ENCODE measurements around the gene HERPUD1. TPM values are rescaled to one million over a fixed set of nuclear protein-coding genes. Genes with fewer than 3 reads are reported as not detected.

Gene HERPUD1
- total RNA-seq, 1 donor from 2014 or later, result 251 TPM

GRCh38 chr16:56898847-56899246, 33.1 kb upstream of the HERPUD1 start:
- TF ChIP-seq CTCF (IDR thresholded peaks at IDR 0.05), result no peak
- Mint-ChIP-seq H3K27ac (ENCODE audit: unreplicated experiment) (no peak overlapping the region), H3K4me1 (ENCODE audit: unreplicated experiment) (no peaks in the 10 kb centered on the region), H3K9me3 (ENCODE audit: unreplicated experiment) (no peaks in the 10 kb centered on the region), H3K27me3 (ENCODE audit: unreplicated experiment) (peaks cover 25% of the 10 kb centered on the region), H3K36me3 (ENCODE audit: unreplicated experiment) (peaks cover 2% of the 10 kb centered on the region), H3K4me3 (ENCODE audit: unreplicated experiment) (no peak overlapping the region)
- no peak for DNase-seq (ENCODE audit: extremely low spot score, unreplicated experiment)

DNA sequence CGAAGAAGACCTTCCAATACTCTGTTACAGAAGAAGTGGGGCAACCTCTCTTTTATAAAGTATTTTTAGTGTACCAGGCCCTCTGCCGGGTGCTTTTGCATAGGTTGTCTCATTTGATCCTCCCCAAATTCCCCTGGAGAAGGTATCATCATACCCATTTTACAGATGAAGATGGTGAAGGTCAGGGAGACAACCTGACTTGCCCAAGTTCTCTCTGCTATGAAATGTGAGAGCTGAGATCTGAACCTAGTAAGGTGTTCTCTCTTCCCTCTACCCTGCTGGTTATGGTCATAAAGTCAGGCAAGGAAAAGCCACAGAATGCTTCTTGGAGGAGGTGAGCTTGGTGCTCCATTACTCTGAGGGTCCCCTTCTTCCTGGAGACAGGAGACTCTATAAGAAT, 28.1 kb upstream of the HERPUD1 start:
- Mint-ChIP-seq H3K9me3 (ENCODE audit: unreplicated experiment) (no peaks in the 10 kb centered on the region), H3K27ac (ENCODE audit: unreplicated experiment) (no peak overlapping the region), H3K4me3 (ENCODE audit: unreplicated experiment) (no peak overlapping the region), H3K36me3 (ENCODE audit: unreplicated experiment) (peaks cover 2% of the 10 kb centered on the region), H3K4me1 (ENCODE audit: unreplicated experiment) (no peaks in the 10 kb centered on the region), H3K27me3 (ENCODE audit: unreplicated experiment) (peaks cover 22% of the 10 kb centered on the region)
- no peak for DNase-seq (ENCODE audit: extremely low spot score, unreplicated experiment)
- no peak for TF ChIP-seq CTCF (IDR thresholded peaks at IDR 0.05)

DNA sequence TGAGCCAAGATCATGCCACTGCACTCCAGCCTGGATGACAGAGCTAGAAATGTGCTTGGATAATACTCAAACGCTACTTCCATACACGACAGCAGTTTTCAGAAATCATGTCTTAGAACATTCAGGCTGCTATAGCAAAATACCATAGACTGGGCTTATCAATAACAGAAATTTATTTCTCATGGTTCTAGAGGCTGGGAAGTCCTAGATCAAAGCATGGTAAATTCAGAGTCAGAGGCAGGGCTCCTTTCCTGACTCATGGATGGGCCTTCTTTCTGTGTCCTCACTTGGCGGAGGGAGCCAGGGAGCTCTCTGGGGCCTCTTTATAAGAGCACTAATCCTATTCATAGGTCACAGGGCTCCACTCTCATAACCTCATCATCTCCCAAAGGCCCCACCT, 24.5 kb upstream of the HERPUD1 start:
- H3K4me1 Mint-ChIP-seq (ENCODE audit: unreplicated experiment), result peaks cover 13% of the 10 kb centered on the region
- TF ChIP-seq CTCF (IDR thresholded peaks at IDR 0.05), result no peak
- H3K27ac Mint-ChIP-seq (ENCODE audit: unreplicated experiment), result no peak overlapping the region
- no peaks in the 10 kb centered on the region for H3K9me3 Mint-ChIP-seq (ENCODE audit: unreplicated experiment)
- no peak for DNase-seq (ENCODE audit: extremely low spot score, unreplicated experiment)
- no peak overlapping the region for H3K4me3 Mint-ChIP-seq (ENCODE audit: unreplicated experiment)
- H3K27me3 Mint-ChIP-seq (ENCODE audit: unreplicated experiment), result peaks cover 4% of the 10 kb centered on the region
- no peaks in the 10 kb centered on the region for H3K36me3 Mint-ChIP-seq (ENCODE audit: unreplicated experiment)

DNA sequence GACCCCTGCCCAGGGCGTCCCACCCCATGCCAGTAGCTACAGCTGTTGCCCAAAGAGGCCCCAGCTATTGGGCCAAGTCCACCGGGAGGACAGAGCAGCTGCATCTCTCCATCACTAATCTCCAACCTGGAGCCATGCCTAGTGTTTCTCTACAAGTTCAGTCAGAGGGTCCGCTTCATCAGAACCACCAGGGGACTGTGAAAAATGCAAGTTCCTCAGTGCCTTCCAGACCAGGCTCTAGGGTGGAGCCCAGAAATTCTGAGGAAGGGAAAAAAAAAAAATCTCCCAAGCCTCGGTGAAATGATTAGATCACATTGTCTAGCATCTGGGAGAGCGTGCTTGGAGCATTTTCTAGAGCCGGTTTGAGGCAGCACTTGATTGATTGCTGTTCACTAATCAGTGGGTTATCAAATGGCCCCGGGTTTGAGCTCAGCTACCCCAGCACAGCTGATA, 22.4 kb upstream of the HERPUD1 start:
- H3K36me3 Mint-ChIP-seq (ENCODE audit: unreplicated experiment), result no peaks in the 10 kb centered on the region
- no peak overlapping the region for H3K27ac Mint-ChIP-seq (ENCODE audit: unreplicated experiment)
- peaks cover 22% of the 10 kb centered on the region for H3K4me1 Mint-ChIP-seq (ENCODE audit: unreplicated experiment)
- H3K4me3 Mint-ChIP-seq (ENCODE audit: unreplicated experiment), result no peak overlapping the region
- no peaks in the 10 kb centered on the region for H3K9me3 Mint-ChIP-seq (ENCODE audit: unreplicated experiment)
- TF ChIP-seq CTCF (IDR thresholded peaks at IDR 0.05), result no peak
- no peak for DNase-seq (ENCODE audit: extremely low spot score, unreplicated experiment)
- peaks cover 8% of the 10 kb centered on the region for H3K27me3 Mint-ChIP-seq (ENCODE audit: unreplicated experiment)

GRCh38 chr16:56910112-56910511, 21.8 kb upstream of the HERPUD1 start:
- no peak overlapping the region for H3K4me3 Mint-ChIP-seq (ENCODE audit: unreplicated experiment)
- DNase-seq (ENCODE audit: extremely low spot score, unreplicated experiment), result no peak
- H3K27me3 Mint-ChIP-seq (ENCODE audit: unreplicated experiment), result peaks cover 10% of the 10 kb centered on the region
- no peaks in the 10 kb centered on the region for H3K36me3 Mint-ChIP-seq (ENCODE audit: unreplicated experiment)
- TF ChIP-seq CTCF (IDR thresholded peaks at IDR 0.05), result no peak
- H3K27ac Mint-ChIP-seq (ENCODE audit: unreplicated experiment), result no peak overlapping the region
- no peaks in the 10 kb centered on the region for H3K9me3 Mint-ChIP-seq (ENCODE audit: unreplicated experiment)
- peaks cover 28% of the 10 kb centered on the region for H3K4me1 Mint-ChIP-seq (ENCODE audit: unreplicated experiment)

Measured in osteocyte (in vitro differentiated cells).